ENCODE measurements around the gene ATAD2B.

ATAD2B gene

DNA sequence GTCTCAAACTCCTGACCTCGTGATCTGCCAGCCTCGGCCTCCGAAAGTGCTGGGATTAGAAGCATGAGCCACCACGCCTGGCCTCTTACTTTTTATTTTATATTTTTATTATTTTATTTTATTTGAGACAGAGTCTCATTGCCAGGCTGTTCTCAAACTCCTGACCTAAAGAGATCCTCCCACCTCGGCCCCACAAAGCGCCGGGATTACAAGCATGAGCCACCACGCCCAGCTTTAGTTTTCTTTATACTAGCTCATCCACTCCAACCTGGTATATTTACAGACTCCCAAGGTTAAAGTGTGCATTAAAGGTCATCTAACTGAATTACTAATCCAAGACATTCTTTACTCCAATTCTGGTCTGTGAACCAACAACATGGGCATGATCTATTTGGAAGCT lies 26.8 kb downstream of the ATAD2B start:
- TF ChIP-seq ZNF274 (IDR thresholded peaks at IDR 0.05; ENCODE audit: low read depth, low read length) = no peak
- H3K4me3 ChIP-seq (ENCODE audit: low read length) = no peak overlapping the region

DNA sequence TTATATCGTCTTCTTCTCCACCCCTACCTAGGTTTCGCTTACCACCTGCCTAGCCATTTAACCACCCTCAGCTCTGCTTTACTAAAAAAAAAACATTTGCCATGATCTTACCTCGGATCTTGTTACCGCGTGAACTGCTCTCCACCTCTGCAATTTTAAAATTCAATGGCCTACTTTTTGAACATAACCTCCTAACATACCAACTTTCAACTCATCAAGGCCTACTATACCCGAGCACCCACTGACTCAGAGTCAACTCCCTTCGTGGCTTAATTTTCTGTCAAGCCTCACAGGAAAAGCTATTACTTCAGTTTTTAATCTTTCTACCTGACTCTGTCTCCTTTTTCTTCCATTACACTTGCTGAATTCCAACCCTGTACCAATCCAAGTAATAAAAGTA lies 55.7 kb downstream of the ATAD2B start:
- TF ChIP-seq ZNF274 (IDR thresholded peaks at IDR 0.05; ENCODE audit: low read depth, low read length) = no peak
- no peak overlapping the region for H3K4me3 ChIP-seq (ENCODE audit: low read length)

- no peak for TF ChIP-seq ZNF274 (IDR thresholded peaks at IDR 0.05; ENCODE audit: low read depth, low read length)
- no peak overlapping the region for H3K4me3 ChIP-seq (ENCODE audit: low read length)
These were observed 59.5 kb downstream of the ATAD2B start for GRCh38 chr2:23867449-23867848.

GRCh38 chr2:23862716-23863426 lies 64.1 kb downstream of the ATAD2B start:
- no peak for TF ChIP-seq ZNF274 (IDR thresholded peaks at IDR 0.05; ENCODE audit: low read depth, low read length)
- H3K4me3 ChIP-seq (ENCODE audit: low read length) = no peak overlapping the region

GRCh38 chr2:23861952-23862351 lies 65.0 kb downstream of the ATAD2B start:
- TF ChIP-seq ZNF274 (IDR thresholded peaks at IDR 0.05; ENCODE audit: low read depth, low read length) = no peak
- no peak overlapping the region for H3K4me3 ChIP-seq (ENCODE audit: low read length)

DNA sequence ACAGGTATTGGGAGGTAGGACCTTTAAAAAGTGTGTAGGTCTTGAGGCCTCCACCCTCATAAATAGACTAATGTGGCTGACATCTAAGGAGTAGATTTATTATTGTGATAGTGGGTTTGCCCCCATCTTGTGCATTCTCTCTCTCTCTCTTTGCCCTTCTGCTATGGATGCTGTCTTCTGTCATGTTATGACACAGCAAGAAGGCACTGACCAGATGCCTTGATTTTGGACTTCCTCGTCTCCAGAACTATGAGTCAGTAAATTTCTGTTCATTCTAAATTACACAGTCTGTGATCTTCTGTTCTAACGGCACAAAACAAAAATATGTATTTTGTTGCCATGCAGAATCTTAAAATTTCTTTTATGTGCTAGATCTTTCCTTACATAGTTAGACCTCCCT lies 66.9 kb downstream of the ATAD2B start:
- H3K4me3 ChIP-seq (ENCODE audit: low read length) = no peak overlapping the region
- TF ChIP-seq ZNF274 (IDR thresholded peaks at IDR 0.05; ENCODE audit: low read depth, low read length) = no peak

DNA sequence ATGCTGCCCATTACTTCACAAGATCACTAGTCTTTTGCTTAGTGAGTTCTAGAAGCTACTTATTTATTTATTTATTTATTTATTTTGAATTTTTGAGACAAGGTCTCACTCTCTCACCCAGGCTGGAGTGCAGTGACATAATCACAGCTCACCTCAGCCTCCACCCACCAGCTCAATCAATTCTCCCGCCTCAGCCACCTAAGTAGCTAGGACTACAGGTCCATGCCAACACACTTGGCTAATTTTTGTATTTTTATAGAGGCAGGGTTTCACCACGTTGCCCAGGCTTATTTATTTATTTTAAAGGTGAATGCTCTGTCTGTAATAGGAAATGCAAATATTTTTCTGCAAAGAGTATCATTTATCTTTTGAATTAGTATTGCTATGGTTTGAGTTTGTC lies 67.7 kb downstream of the ATAD2B start:
- no peak overlapping the region for H3K4me3 ChIP-seq (ENCODE audit: low read length)
- no peak for TF ChIP-seq ZNF274 (IDR thresholded peaks at IDR 0.05; ENCODE audit: low read depth, low read length)

GRCh38 chr2:23850564-23851256 lies 76.2 kb downstream of the ATAD2B start:
- no peak overlapping the region for H3K4me3 ChIP-seq (ENCODE audit: low read length)
- no peak for TF ChIP-seq ZNF274 (IDR thresholded peaks at IDR 0.05; ENCODE audit: low read depth, low read length)

DNA sequence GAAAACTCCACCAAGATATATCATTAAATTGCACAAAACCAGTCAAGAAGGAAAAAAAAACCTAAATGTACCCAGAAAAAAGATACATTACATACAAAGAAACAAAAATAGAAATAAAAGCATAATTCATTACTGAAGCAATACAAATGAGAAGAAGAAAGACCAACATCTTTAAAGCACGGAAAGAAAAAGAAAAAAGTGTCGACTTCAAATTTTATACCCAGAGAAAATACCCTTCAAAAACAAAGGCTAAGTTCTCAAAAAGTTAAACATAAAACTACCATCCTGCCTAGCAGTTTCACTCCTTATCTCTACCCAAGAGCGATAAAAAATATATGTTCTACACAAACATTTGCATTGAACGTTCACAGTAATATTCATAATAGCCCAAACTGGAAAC lies 82.0 kb downstream of the ATAD2B start:
- no peak for TF ChIP-seq ZNF274 (IDR thresholded peaks at IDR 0.05; ENCODE audit: low read depth, low read length)
- H3K4me3 ChIP-seq (ENCODE audit: low read length) = no peak overlapping the region

GRCh38 chr2:23843051-23843976 lies 83.6 kb downstream of the ATAD2B start:
- no peak for TF ChIP-seq ZNF274 (IDR thresholded peaks at IDR 0.05; ENCODE audit: low read depth, low read length)
- H3K4me3 ChIP-seq (ENCODE audit: low read length) = no peak overlapping the region

- TF ChIP-seq ZNF274 (IDR thresholded peaks at IDR 0.05; ENCODE audit: low read depth, low read length) = no peak
- no peak overlapping the region for H3K4me3 ChIP-seq (ENCODE audit: low read length)
These were observed 86.9 kb downstream of the ATAD2B start for GRCh38 chr2:23839919-23840578.

DNA sequence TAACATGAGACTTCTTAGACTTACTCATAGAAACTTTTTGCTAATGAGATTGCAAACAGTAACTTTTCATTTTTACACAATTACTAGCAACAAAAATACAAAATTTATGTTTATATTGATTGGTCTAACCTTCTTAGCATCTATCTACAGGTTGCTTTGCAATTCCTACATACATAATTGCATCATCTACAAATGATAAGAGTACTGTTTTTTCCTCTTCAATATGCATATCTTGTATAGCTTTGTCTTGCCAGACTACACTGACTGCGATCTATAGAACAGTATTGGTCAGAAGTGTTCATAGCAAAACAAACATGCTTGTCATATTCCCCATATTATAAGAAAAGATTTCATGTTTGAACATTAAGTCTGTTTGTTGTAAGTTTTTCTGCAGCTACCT lies 87.9 kb downstream of the ATAD2B start:
- no peak for TF ChIP-seq ZNF274 (IDR thresholded peaks at IDR 0.05; ENCODE audit: low read depth, low read length)
- H3K4me3 ChIP-seq (ENCODE audit: low read length) = no peak overlapping the region

- TF ChIP-seq ZNF274 (IDR thresholded peaks at IDR 0.05; ENCODE audit: low read depth, low read length) = no peak
- H3K4me3 ChIP-seq (ENCODE audit: low read length) = no peak overlapping the region
These were observed 88.3 kb downstream of the ATAD2B start for GRCh38 chr2:23838581-23838980.

DNA sequence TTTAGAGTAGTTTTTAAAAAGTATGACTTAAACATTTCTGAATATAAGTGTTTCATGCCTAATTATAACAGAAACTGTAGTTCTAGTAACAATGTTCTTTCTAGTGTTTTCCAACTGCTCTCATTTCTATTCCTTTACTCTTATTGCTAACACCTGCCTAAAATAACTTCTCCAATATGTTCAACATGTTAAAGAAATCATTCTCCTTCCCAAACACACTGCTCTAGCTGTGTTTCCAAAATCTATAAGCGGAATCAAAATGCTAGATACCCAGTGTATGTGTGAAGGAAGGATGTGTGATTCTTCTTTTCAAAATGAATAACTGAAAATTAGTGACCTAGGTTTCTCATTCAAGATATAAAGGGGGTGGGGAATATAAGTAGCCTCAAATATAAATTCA lies 89.1 kb downstream of the ATAD2B start:
- no peak overlapping the region for H3K4me3 ChIP-seq (ENCODE audit: low read length)
- TF ChIP-seq ZNF274 (IDR thresholded peaks at IDR 0.05; ENCODE audit: low read depth, low read length) = no peak

Data from GM08714 (cell line).